ENCODE data around the gene RNF157.
A peak's percentile ranks its signal among the peaks of the same experiment; 100 is the strongest.

RNF157 gene

GRCh38 chr17:76103274-76104139, 136.8 kb downstream of the RNF157 start, which contains the start of gene EXOC7:
Gene EXOC7 (minus strand): TSS chr17:76103787. CDS start chr17:76103692, 95 bp downstream.
- FAIRE-seq (peak; percentile 80), DNase-seq (ENCODE audit: insufficient read length, low spot score) (peak; percentile 99)

DNA sequence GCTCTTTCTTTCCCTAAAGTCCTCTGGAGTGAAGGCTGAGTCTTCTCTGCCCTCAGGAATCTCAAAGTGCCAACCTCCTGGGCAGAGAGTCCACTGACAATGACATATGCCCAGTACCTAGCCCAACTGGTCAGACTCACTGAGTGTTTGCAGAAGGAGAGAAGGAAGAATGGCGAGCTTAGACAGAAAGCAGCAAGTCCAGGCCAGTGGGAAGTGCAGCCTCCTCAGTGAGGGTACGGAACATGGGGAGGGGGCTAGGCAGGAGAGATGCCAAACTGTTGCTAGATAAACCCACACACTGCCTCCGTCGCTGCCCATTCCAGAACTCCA, 137.4 kb downstream of the RNF157 start:
- DNase-seq (ENCODE audit: insufficient read length, low spot score), result no peak
- FAIRE-seq, result no peak

- DNase-seq (ENCODE audit: insufficient read length, low spot score) (no peak), FAIRE-seq (no peak)
These were observed 142.5 kb downstream of the RNF157 start for GRCh38 chr17:76097716-76098295.

- FAIRE-seq, result no peak
- DNase-seq (ENCODE audit: insufficient read length, low spot score), result no peak
These were observed 144.3 kb downstream of the RNF157 start for GRCh38 chr17:76095943-76096342.

- DNase-seq (ENCODE audit: insufficient read length, low spot score) (no peak), FAIRE-seq (no peak)
These were observed 146.2 kb downstream of the RNF157 start for GRCh38 chr17:76094046-76094445.

GRCh38 chr17:76092526-76093413, 147.5 kb downstream of the RNF157 start:
- DNase-seq (ENCODE audit: insufficient read length, low spot score) (no peak), FAIRE-seq (no peak)
